ENCODE measurements around the gene GPBP1. TPM values are rescaled to one million over a fixed set of nuclear protein-coding genes. Genes with fewer than 3 reads are reported as not detected.
A peak's percentile ranks its signal among the peaks of the same experiment; 100 is the strongest.

The GPBP1 gene
- total RNA-seq, 1 experiment from 2014 or later = 69.5 TPM

DNA sequence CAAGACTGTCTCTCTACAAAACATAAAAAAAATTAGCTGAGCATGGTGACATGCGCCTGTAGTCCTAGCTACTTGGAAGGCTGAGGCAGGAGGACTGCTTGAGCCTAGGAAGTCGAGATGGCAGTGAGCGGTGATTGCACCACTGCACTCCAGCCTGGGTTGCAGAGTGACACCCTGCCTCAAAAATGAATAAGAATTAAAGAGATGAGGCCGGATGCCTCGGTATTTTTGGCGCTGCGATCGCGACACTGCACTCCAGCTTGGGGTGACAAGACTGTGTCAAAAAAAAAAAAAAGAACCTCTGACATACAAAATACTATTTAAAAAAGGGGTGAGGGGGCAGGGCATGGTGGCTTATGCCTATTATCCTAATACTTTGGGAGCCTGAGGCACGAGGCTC is 7.3 kb downstream of the GPBP1 start:
- H3K4me3 ChIP-seq (replicated peaks in 1 of 2; ENCODE audit: low read depth in 1 of 2, low read length in 2 of 2) = no peak overlapping the region
- H4K20me1 ChIP-seq (ENCODE audit: insufficient read depth) = peaks cover 18% of the 10 kb centered on the region; the same call in 1 of the 2 replicates
- BruUV-seq (replicated peaks) = no TSS peak
- H2AFZ ChIP-seq (ENCODE audit: low read depth, low read length, poor library complexity, severe bottlenecking) = no peak overlapping the region
- no peaks in the 10 kb centered on the region for H3K27me3 ChIP-seq (ENCODE audit: insufficient read depth, low read length)
- no peaks in the 10 kb centered on the region for H3K9me2 ChIP-seq (ENCODE audit: insufficient read depth)
- H3K27ac ChIP-seq (ENCODE audit: low read depth, low read length) = no peak overlapping the region
- RAD21 ChIA-PET (ENCODE audit: low non-redundant PET in 1 of 2, low total read pairs in 2 of 2, uncharacterized antibody in 2 of 2, unreplicated experiment in 2 of 2) = no interaction called here
- DNase-seq (ENCODE audit: low read depth, low spot score) (no peak), ATAC-seq (no peak)
- no peak overlapping the region for H3K4me2 ChIP-seq (ENCODE audit: low read length)
- peaks cover 31% of the 10 kb centered on the region in 2 experiments; a peak in 3 of 4 replicates for H3K36me3 ChIP-seq (ENCODE audit: control insufficient read depth in 1 of 2, insufficient read depth in 2 of 2, low read length in 2 of 2)
- POLR2A ChIA-PET = no interaction called here
- TF ChIP-seq YY1 (IDR thresholded peaks at IDR 0.05; ENCODE audit: extremely low read depth, insufficient replicate concordance, low read depth, low read length) = no peak
- no peak for TF ChIP-seq ZFX (IDR thresholded peaks at IDR 0.05)
- TF ChIP-seq EZH2phosphoT487 (IDR thresholded peaks at IDR 0.05; ENCODE audit: borderline replicate concordance) = no peak
- TF ChIP-seq POLR2AphosphoS5 (IDR thresholded peaks at IDR 0.05; ENCODE audit: low read depth, low read length) = no peak
- no peak for TF ChIP-seq CEBPB (IDR thresholded peaks at IDR 0.05; ENCODE audit: low read depth)
- H3K79me2 ChIP-seq (ENCODE audit: insufficient read depth, low read length) = peaks cover 100% of the 10 kb centered on the region
- no peak overlapping the region for H3K9ac ChIP-seq (ENCODE audit: low read length)
- CTCF ChIA-PET = no interaction called here
- intact Hi-C loops (cut with micrococcal nuclease) = no loop called here
- no peaks in the 10 kb centered on the region for H3K9me3 ChIP-seq (ENCODE audit: control insufficient read depth in 1 of 2, insufficient read depth in 1 of 2, low read depth in 1 of 2, low read length in 2 of 2)
- H3K4me1 ChIP-seq (ENCODE audit: control insufficient read depth in 1 of 2, insufficient read depth in 2 of 2, low read length in 2 of 2) = peaks cover 13 to 19% of the 10 kb centered on the region in 2 experiments

- no peak overlapping the region for H3K27ac ChIP-seq (ENCODE audit: low read depth, low read length)
- H4K20me1 ChIP-seq (ENCODE audit: insufficient read depth) = peaks cover 29% of the 10 kb centered on the region; the same call in 1 of the 2 replicates
- ATAC-seq = peak; percentile 85
- ChIA-PET POLR2A (no interaction called here), RAD21 (ENCODE audit: low non-redundant PET in 1 of 2, low total read pairs in 2 of 2, uncharacterized antibody in 2 of 2, unreplicated experiment in 2 of 2) (interaction anchor here in 1 of 2 experiments (0.6 kb wide), 1 partner anchor 55 kb away, joined by 4 read pairs; no protein-coding TSS in a partner anchor), CTCF (no interaction called here)
- peaks cover 100% of the 10 kb centered on the region for H3K79me2 ChIP-seq (ENCODE audit: insufficient read depth, low read length)
- intact Hi-C loops (cut with micrococcal nuclease) = no loop called here
- peaks cover 6 to 13% of the 10 kb centered on the region in 2 experiments; a peak in 3 of 4 replicates for H3K36me3 ChIP-seq (ENCODE audit: control insufficient read depth in 1 of 2, insufficient read depth in 2 of 2, low read length in 2 of 2)
- no peaks in the 10 kb centered on the region for H3K9me2 ChIP-seq (ENCODE audit: insufficient read depth)
- no peak overlapping the region for H3K4me3 ChIP-seq (replicated peaks in 1 of 2; ENCODE audit: low read depth in 1 of 2, low read length in 2 of 2)
- H3K9ac ChIP-seq (ENCODE audit: low read length) = no peak overlapping the region
- H2AFZ ChIP-seq (ENCODE audit: low read depth, low read length, poor library complexity, severe bottlenecking) = no peak overlapping the region
- no TSS peak for BruUV-seq (replicated peaks)
- H3K9me3 ChIP-seq (ENCODE audit: control insufficient read depth in 1 of 2, insufficient read depth in 1 of 2, low read depth in 1 of 2, low read length in 2 of 2) = no peaks in the 10 kb centered on the region
- no peak for TF ChIP-seq EZH2phosphoT487 (IDR thresholded peaks at IDR 0.05; ENCODE audit: borderline replicate concordance)
- peak; percentile 21; the same call in 1 of the 2 replicates for TF ChIP-seq RAD21 (IDR thresholded peaks at IDR 0.05; ENCODE audit: low read depth)
- TF ChIP-seq, protein P1, sequence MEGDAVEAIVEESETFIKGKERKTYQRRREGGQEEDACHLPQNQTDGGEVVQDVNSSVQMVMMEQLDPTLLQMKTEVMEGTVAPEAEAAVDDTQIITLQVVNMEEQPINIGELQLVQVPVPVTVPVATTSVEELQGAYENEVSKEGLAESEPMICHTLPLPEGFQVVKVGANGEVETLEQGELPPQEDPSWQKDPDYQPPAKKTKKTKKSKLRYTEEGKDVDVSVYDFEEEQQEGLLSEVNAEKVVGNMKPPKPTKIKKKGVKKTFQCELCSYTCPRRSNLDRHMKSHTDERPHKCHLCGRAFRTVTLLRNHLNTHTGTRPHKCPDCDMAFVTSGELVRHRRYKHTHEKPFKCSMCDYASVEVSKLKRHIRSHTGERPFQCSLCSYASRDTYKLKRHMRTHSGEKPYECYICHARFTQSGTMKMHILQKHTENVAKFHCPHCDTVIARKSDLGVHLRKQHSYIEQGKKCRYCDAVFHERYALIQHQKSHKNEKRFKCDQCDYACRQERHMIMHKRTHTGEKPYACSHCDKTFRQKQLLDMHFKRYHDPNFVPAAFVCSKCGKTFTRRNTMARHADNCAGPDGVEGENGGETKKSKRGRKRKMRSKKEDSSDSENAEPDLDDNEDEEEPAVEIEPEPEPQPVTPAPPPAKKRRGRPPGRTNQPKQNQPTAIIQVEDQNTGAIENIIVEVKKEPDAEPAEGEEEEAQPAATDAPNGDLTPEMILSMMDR (IDR thresholded peaks at IDR 0.05 in 2 of 3, conservative IDR thresholded peaks at IDR 0.05 in 1 of 3; ENCODE audit: borderline replicate concordance in 1 of 3, insufficient read depth in 1 of 3, low read depth in 2 of 3, low read length in 2 of 3) = peak in 2 of 3 experiments; percentile 16 to 17; a peak in 2 of 6 replicates
- no peaks in the 10 kb centered on the region for H3K27me3 ChIP-seq (ENCODE audit: insufficient read depth, low read length)
- H3K4me2 ChIP-seq (ENCODE audit: low read length) = no peak overlapping the region
- H3K4me1 ChIP-seq (ENCODE audit: control insufficient read depth in 1 of 2, insufficient read depth in 2 of 2, low read length in 2 of 2) = no peaks in the 10 kb centered on the region; a peak in 1 of 4 replicates
- DNase-seq (ENCODE audit: low read depth, low spot score) = no peak
These were observed 10.5 kb downstream of the GPBP1 start for GRCh38 chr5:57184322-57184721.
